ENCODE results near the gene EXOSC2.
"Not testable (repeated sequence)": the region's sequence is repeated elsewhere in the genome, so short reads cannot be mapped to it uniquely, and the experiment has no call there.

The EXOSC2 gene

DNA sequence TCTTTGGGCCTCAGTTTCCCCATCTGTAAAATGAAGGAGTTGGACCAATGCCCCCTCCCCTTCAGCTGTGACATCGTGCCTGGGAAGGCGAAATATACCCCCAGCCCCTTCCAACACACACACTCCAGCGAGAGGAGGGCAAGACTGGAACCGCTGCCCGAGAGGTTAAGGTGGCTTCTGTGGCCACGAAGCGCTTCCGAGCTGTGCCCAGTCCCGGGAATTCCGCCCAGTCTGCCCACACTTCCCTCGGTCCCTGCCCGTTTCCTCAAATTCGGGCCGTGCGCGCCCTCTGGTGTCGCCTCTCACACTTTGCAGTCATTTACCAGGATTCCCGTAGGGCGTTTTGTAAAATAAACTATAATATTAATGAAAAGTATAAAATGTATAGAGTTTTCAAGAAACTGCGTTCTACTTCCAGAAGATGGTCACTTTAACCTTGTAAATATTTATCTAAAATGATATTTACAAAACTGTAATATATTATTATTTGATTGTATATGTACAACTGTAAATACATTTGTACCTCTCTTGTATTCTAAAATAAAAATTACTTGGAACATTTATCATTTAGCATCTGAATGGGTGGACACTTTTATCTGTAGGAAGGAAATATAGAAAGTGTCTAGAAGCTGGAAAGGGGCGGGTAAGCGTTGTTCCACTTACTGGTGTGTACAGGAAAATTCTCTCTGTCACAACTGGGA lies 11.0 kb upstream of the EXOSC2 start:
- CTCF ChIA-PET: interaction anchor here (0.5 to 1.8 kb wide), 13 partner anchors 10 to 479 kb away, joined by 3 to 15 read pairs (median 4); no protein-coding TSS in a partner anchor
- TF ChIP-seq NFRKB (IDR thresholded peaks at IDR 0.05): no peak
- TF ChIP-seq SP1 (IDR thresholded peaks at IDR 0.05): no peak
- TF ChIP-seq LEF1 (IDR thresholded peaks at IDR 0.05; ENCODE audit: borderline replicate concordance): no peak
- no peak for TF ChIP-seq FOXM1 (IDR thresholded peaks at IDR 0.05; ENCODE audit: borderline replicate concordance)
- TF ChIP-seq FOXA1 (IDR thresholded peaks at IDR 0.05): no peak
- no peak for TF ChIP-seq CTBP1 (IDR thresholded peaks at IDR 0.05; ENCODE audit: borderline replicate concordance)
- no peak for TF ChIP-seq SUZ12 (IDR thresholded peaks at IDR 0.05)
- no peak for TF ChIP-seq ZNF384 (IDR thresholded peaks at IDR 0.05)
- TF ChIP-seq, protein P1, sequence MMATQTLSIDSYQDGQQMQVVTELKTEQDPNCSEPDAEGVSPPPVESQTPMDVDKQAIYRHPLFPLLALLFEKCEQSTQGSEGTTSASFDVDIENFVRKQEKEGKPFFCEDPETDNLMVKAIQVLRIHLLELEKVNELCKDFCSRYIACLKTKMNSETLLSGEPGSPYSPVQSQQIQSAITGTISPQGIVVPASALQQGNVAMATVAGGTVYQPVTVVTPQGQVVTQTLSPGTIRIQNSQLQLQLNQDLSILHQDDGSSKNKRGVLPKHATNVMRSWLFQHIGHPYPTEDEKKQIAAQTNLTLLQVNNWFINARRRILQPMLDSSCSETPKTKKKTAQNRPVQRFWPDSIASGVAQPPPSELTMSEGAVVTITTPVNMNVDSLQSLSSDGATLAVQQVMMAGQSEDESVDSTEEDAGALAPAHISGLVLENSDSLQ (IDR thresholded peaks at IDR 0.05): no peak
- TF ChIP-seq ELF4 (IDR thresholded peaks at IDR 0.05): no peak
- no peak for TF ChIP-seq ARNT (IDR thresholded peaks at IDR 0.05)
- no peak for TF ChIP-seq BHLHE40 (IDR thresholded peaks at IDR 0.05; ENCODE audit: borderline replicate concordance)
- TF ChIP-seq TARDBP (IDR thresholded peaks at IDR 0.05): no peak
- no peak for TF ChIP-seq FOXK2 (IDR thresholded peaks at IDR 0.05)
- TF ChIP-seq HDGF (IDR thresholded peaks at IDR 0.05; ENCODE audit: borderline replicate concordance): no peak
- TF ChIP-seq L3MBTL2 (conservative IDR thresholded peaks at IDR 0.05): no peak
- POLR2A ChIA-PET: interaction anchor here (0.6 to 1.2 kb wide), 3 partner anchors 10 to 222 kb away, joined by 3 to 4 read pairs (median 3); partner anchors contain the start of gene EXOSC2
- peak; percentile 77 for DNase-seq (ENCODE audit: extremely low spot score)

DNA sequence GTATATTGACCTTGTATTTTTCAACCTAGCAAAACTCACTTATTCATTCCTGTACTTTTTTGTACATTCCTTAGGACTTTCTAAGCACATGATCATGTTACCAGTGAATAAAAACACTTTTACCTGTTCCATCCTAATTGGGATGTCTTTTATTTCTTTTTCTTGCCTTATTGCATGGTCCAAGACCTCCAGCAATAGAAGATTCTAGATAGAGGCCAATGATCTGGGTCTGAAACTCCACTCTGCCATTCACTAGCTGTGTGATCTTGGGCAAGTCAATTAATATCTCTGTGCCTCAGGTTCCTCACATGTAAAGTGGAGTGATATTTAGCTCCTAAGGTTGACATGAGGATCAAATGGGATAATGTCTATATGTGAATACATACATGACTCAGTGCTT lies 8.5 kb upstream of the EXOSC2 start:
- no peak for DNase-seq (ENCODE audit: extremely low spot score)
- ChIA-PET CTCF (no interaction called here), POLR2A (interaction anchor here (1.0 kb wide), 2 partner anchors 8 to 9 kb away, joined by 3 to 4 read pairs; partner anchors contain the start of gene EXOSC2)
- TF ChIP-seq SP1 (IDR thresholded peaks at IDR 0.05) (no peak), NFRKB (IDR thresholded peaks at IDR 0.05) (no peak), FOXA1 (IDR thresholded peaks at IDR 0.05) (no peak), LEF1 (IDR thresholded peaks at IDR 0.05; ENCODE audit: borderline replicate concordance) (no peak)

GRCh38 chr9:130685945-130686344 lies 7.6 kb upstream of the EXOSC2 start:
- CTCF ChIA-PET; DNase-seq (ENCODE audit: extremely low spot score): not testable (repeated sequence)
- POLR2A ChIA-PET: interaction anchor here (0.6 to 1.0 kb wide), 2 partner anchors 8 to 28 kb away, joined by 3 to 4 read pairs; partner anchors contain the start of gene EXOSC2

DNA sequence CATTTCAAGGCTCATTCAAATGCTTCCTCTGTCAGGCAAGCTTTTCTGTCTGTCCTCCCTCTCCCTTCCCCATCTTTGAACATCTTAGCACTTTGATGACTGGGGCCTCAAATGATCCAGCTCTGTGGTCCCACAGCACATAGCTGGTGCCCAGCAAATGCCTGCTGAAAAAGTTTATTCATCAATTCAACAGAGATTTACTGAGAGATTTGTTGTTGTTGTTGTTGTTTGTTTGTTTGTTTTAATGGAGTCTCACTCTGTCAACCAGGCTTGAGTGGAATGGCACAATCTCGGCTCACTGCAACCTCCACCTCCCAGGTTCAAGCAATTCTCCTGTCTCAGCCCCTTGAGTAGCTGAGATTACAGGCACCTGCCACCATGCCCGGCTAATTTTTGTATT lies 6.0 kb upstream of the EXOSC2 start:
- ChIA-PET POLR2A (no interaction called here), CTCF (no interaction called here)
- DNase-seq (ENCODE audit: extremely low spot score): no peak
- TF ChIP-seq, protein P1 (IDR thresholded peaks at IDR 0.05): no peak
- TF ChIP-seq BHLHE40 (IDR thresholded peaks at IDR 0.05; ENCODE audit: borderline replicate concordance): no peak
- no peak for TF ChIP-seq FOXA1 (IDR thresholded peaks at IDR 0.05)
- no peak for TF ChIP-seq SUZ12 (IDR thresholded peaks at IDR 0.05)
- TF ChIP-seq ELF4 (IDR thresholded peaks at IDR 0.05): no peak
- TF ChIP-seq FOXK2 (IDR thresholded peaks at IDR 0.05): no peak
- no peak for TF ChIP-seq SP1 (IDR thresholded peaks at IDR 0.05)
- no peak for TF ChIP-seq L3MBTL2 (conservative IDR thresholded peaks at IDR 0.05)
- no peak for TF ChIP-seq ARNT (IDR thresholded peaks at IDR 0.05)
- no peak for TF ChIP-seq TARDBP (IDR thresholded peaks at IDR 0.05)
- TF ChIP-seq HDGF (IDR thresholded peaks at IDR 0.05; ENCODE audit: borderline replicate concordance): no peak
- no peak for TF ChIP-seq CTBP1 (IDR thresholded peaks at IDR 0.05; ENCODE audit: borderline replicate concordance)
- TF ChIP-seq ZNF384 (IDR thresholded peaks at IDR 0.05): no peak

GRCh38 chr9:130688072-130688471 lies 5.5 kb upstream of the EXOSC2 start:
- no peak for DNase-seq (ENCODE audit: extremely low spot score)
- TF ChIP-seq LEF1 (IDR thresholded peaks at IDR 0.05; ENCODE audit: borderline replicate concordance): no peak
- no peak for TF ChIP-seq FOXK2 (IDR thresholded peaks at IDR 0.05)
- TF ChIP-seq FOXM1 (IDR thresholded peaks at IDR 0.05; ENCODE audit: borderline replicate concordance): no peak
- TF ChIP-seq L3MBTL2 (conservative IDR thresholded peaks at IDR 0.05): no peak
- no peak for TF ChIP-seq ARNT (IDR thresholded peaks at IDR 0.05)
- no peak for TF ChIP-seq HDGF (IDR thresholded peaks at IDR 0.05; ENCODE audit: borderline replicate concordance)
- TF ChIP-seq SUZ12 (IDR thresholded peaks at IDR 0.05): no peak
- no peak for TF ChIP-seq FOXA1 (IDR thresholded peaks at IDR 0.05)
- no peak for TF ChIP-seq TARDBP (IDR thresholded peaks at IDR 0.05)
- TF ChIP-seq ELF4 (IDR thresholded peaks at IDR 0.05): no peak
- TF ChIP-seq ZNF384 (IDR thresholded peaks at IDR 0.05): no peak
- CTCF ChIA-PET: no interaction called here
- POLR2A ChIA-PET: no interaction called here

- CTCF ChIA-PET: no interaction called here
- no peak for DNase-seq (ENCODE audit: extremely low spot score)
- POLR2A ChIA-PET: interaction anchor here (0.7 to 1.6 kb wide), 7 partner anchors 8 to 241 kb away, joined by 3 to 5 read pairs (median 3); partner anchors contain the start of gene FUBP3
- TF ChIP-seq SUZ12 (IDR thresholded peaks at IDR 0.05): no peak
Observed at GRCh38 chr9:130689572-130689936, 4.0 kb upstream of the EXOSC2 start.

DNA sequence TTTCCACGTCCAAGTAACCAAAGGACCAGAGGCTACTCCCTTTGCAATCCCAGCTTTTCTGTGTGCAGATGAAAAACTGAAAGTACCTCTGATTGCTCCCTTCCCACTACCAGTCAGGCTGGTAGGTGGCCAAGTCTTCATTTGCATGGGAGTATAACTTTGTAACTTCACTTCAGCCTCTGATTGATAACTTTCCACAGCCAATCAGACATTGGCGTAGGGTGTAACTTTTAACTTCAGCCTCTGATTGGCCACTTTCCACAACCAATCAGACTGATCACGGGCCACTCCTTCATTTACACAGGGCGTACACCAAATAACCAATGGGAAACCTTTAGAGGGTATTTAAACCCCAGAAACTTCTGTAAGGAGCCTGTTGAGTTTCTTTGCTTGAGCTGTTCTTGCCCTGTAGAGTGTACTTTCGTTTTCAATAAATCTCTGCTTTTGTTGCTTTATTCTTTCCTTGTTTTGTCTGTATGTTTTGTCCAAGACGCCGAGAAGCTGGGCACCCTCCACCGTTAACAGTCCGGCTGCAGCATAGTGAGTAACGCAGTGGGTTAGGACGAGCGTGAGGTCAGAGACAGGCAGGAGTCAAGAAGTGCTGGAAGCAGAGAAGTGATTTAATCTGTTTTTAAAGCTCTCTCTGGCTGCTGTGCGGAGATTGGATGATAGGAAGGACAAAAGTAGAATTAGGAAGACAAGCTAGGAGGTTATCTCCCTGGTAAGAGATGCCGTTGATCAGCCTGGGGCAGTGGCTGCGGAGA lies 3.5 kb upstream of the EXOSC2 start:
- POLR2A ChIA-PET: interaction anchor here (0.7 to 1.6 kb wide), 7 partner anchors 8 to 242 kb away, joined by 3 to 5 read pairs (median 3); partner anchors contain the start of gene FUBP3
- peak; percentile 73 for DNase-seq (ENCODE audit: extremely low spot score)
- CTCF ChIA-PET: interaction anchor here (0.6 kb wide), 2 partner anchors 119 to 411 kb away, joined by 3 to 9 read pairs; no protein-coding TSS in a partner anchor
- no peak for TF ChIP-seq SUZ12 (IDR thresholded peaks at IDR 0.05)
- no peak for TF ChIP-seq HDGF (IDR thresholded peaks at IDR 0.05; ENCODE audit: borderline replicate concordance)
- TF ChIP-seq, protein P1 (IDR thresholded peaks at IDR 0.05): peak; percentile 98
- no peak for TF ChIP-seq TARDBP (IDR thresholded peaks at IDR 0.05)
- TF ChIP-seq ELF4 (IDR thresholded peaks at IDR 0.05): peak; percentile 17; the same call in 1 of the 2 replicates
- no peak for TF ChIP-seq NFRKB (IDR thresholded peaks at IDR 0.05)
- TF ChIP-seq FOXM1 (IDR thresholded peaks at IDR 0.05; ENCODE audit: borderline replicate concordance): no peak
- TF ChIP-seq CTBP1 (IDR thresholded peaks at IDR 0.05; ENCODE audit: borderline replicate concordance): no peak
- TF ChIP-seq BHLHE40 (IDR thresholded peaks at IDR 0.05; ENCODE audit: borderline replicate concordance): no peak
- no peak for TF ChIP-seq FOXA1 (IDR thresholded peaks at IDR 0.05)

All from HEK293T (cell line).